ENCODE measurements around the gene TUSC2. TPM values are rescaled to one million over a fixed set of nuclear protein-coding genes. Genes with fewer than 3 reads are reported as not detected.

The TUSC2 gene
- total and polyA plus RNA-seq, 2 of the 13 experiments (the other 11 are each of a cell fraction or from before 2014, with no cell fraction given): 36.7 to 39.1 TPM

GRCh38 chr3:50354186-50354764, 26.3 kb upstream of the TUSC2 start:
- no peak overlapping the region for H3K4me3 ChIP-seq (replicated peaks in 1 of 3; ENCODE audit: insufficient read depth in 1 of 3, low read depth in 2 of 3, low read length in 3 of 3)
- intact Hi-C loops (cut with micrococcal nuclease; ENCODE audit: unreplicated experiment) (no loop called here), in situ Hi-C loops (cut with HindIII; ENCODE audit: extremely low pct_ligation_motif_present, low pct_unique_long_range_greater_than_20kb) (no loop called here)
- 95% methylated on average over 5 of the region's 5 CpGs for WGBS (ENCODE audit: low lambda C conversion rate)
- no peak overlapping the region for H3K9ac ChIP-seq (ENCODE audit: insufficient read depth, low read depth, low read length)
- H3K27me3 ChIP-seq (ENCODE audit: control insufficient read depth in 1 of 2, insufficient read depth in 2 of 2, low read length in 2 of 2): no peaks in the 10 kb centered on the region
- peaks cover 50% of the 10 kb centered on the region for H3K79me2 ChIP-seq (ENCODE audit: insufficient read depth, low read length)
- no TSS peak for BruUV-seq (replicated peaks)
- no peak overlapping the region for H3K27ac ChIP-seq (ENCODE audit: extremely low read length, insufficient read depth, low read length)
- TF ChIP-seq ZKSCAN8 (CRISPR knock-in tag; IDR thresholded peaks at IDR 0.05; ENCODE audit: borderline replicate concordance): no peak
- TF ChIP-seq ZNF264 (CRISPR knock-in tag; IDR thresholded peaks at IDR 0.05): no peak
- no peak for TF ChIP-seq ZNF574 (CRISPR knock-in tag; IDR thresholded peaks at IDR 0.05)
- TF ChIP-seq ZFAT (CRISPR knock-in tag; conservative IDR thresholded peaks at IDR 0.05): no peak
- no peak for TF ChIP-seq AFF4 (CRISPR knock-in tag; IDR thresholded peaks at IDR 0.05)
- ATAC-seq (no peak), DNase-seq (ENCODE audit: low spot score) (no peak), FAIRE-seq (no peak)
- H3K4me2 ChIP-seq (ENCODE audit: low read depth, low read length): no peak overlapping the region
- no peak overlapping the region for H2AFZ ChIP-seq (ENCODE audit: low read length)
- peaks cover 10 to 31% of the 10 kb centered on the region in 2 experiments; a peak in 4 of 5 replicates for H3K36me3 ChIP-seq (replicated peaks in 1 of 2; ENCODE audit: control insufficient read depth in 1 of 2, insufficient read depth in 2 of 2, low read length in 2 of 2)
- ChIA-PET POLR2A (interaction anchor here (0.8 to 1.9 kb wide), 3 partner anchors 17 to 215 kb away, joined by 3 to 6 read pairs (median 3); partner anchors contain the start of gene HEMK1), CTCF (ENCODE audit: low intra/inter-chr PET ratio, low total read pairs) (no interaction called here)
- peaks cover 57% of the 10 kb centered on the region for H3K4me1 ChIP-seq (ENCODE audit: insufficient read depth, low read length)
- no peaks in the 10 kb centered on the region for H3K9me3 ChIP-seq (ENCODE audit: low read length)
- H4K20me1 ChIP-seq (ENCODE audit: insufficient read depth, low read length): peaks cover 25% of the 10 kb centered on the region

All from HepG2 (cell line).